H4 (cell line): ENCODE measurements around the gene SRMS. TPM values are rescaled to one million over a fixed set of nuclear protein-coding genes. Genes with fewer than 3 reads are reported as not detected.

ENCODE experiments used
- DNase-seq: peaks from one replicate; pipeline ENCODE4 v3.0.0-alpha.2; 2015; ENCODE audit warnings: low spot score
- total RNA-seq: library from RNA; depleted of rRNA; stranded (reverse); fragments of >200 nt; shearing (Covaris generic); gene quantifications from 2 replicates; pipeline ENCODE4 v1.2.3, GENCODE V29; 2014

The SRMS gene
- total RNA-seq, 1 experiment from 2014 or later, result not detected

DNA sequence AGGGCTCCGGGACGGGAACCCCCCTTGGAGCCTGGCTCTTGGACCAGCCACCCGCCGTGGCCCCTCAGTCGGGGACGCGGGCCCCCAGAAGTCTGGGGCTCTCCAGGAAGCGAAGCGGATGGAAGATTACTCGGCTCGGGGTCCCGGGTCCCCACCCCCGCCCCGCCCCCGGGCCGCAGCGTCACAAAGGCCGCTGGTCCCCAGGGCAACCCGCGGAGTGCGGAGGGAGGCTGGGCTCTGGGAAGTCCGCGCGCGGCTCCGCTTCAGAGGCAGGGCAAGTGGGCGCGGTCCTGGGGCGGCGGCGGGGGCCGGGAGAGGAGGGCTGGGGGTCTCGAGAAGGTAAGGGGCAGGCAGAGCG lies 6.4 kb upstream of the SRMS start, which contains the start of gene FNDC11:
Gene FNDC11 (plus strand): TSS at position 227 of the 358 bp plus-strand sequence. CDS start 1,505 bp downstream, outside the sequence.
- no peak for DNase-seq

DNA sequence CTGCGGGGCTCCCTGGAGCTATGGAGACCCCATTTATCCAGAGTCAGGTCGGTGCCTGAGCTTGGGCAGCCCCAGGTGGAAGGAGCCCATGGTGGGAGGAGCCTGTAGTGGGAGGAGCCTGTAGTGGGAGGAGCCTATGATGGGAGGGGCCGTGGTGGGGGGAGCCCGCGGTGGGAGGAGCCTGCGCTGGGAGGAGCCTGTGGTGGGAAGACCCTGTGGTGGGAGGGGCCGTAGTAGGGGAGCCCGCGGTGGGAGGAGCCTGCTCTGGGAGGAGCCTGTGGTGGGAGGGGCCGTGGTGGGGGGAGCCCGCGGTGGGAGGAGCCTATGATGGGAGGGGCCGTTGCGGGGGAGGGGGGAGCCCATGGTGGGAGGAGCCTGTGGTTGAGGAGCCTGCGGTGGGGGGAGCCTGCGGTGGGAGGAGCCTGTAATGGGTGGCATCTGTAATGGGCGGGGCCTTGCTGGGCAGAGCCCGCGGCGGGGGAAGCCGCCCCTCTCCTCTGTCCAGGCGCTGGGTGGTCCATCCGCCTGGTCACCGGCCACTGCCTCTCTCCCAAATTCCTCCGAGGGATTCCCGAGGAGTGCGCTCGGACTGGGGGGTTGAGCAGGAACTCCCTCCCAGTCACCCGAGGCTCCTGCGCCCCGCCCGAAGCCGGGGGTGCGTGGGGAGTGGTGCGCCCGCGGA lies 5.8 kb upstream of the SRMS start:
- no peak for DNase-seq

DNA sequence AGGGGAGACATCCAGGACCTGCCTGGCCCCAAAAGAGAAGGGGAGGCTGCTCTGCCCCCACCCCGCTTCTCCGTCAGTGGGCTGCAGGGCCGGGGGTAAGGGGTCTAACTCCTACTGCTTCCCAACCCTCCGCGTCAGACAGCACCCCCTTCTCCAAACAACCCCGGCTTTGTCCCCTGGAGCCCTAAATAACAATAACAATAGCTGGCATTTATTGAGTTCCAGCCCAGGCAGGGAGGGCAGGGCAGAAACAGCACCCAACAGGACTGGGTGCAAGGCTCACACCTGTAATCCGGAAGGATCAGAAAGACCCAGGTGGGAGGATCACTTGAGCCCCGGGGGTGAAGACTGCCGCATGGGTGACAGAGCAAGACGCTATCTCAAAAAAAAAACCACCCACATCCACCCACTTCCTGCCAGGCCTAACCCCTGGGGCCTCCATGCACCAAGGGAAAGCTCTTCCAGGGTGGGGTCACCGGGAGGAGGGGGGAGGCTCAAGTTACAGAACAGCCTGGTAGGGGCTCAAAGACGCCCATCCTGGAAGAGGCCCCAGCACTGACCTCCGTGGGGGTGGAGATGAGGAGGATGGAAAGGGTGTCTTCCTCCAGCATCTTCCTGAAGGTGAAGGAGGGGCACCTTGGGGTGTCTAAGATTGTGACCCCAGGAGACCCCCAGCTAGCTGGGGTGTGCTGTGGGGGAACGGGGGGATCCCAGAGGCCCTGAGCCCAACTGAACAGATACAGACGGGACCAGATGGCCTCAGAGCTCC lies 5.1 kb upstream of the SRMS start:
- DNase-seq, result no peak

DNA sequence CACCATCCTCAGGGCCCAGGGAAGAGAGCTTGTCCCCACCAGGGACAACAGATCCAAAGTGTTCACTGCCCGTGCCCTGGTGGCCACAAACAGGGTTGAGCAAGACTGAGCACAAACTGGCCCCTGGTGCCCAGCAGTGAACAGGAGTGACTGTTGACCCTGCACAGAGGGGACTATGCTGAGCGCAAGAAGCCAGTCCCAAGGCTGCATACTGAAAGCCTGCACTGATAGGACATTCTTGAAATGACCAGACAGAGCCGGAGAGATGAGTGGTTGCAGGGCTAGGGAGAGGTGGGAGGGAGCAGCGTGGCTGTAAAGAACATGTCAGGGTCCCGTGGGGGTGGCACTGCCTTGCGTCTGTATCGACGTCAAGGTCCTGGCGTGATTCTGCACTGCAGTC lies 3.5 kb upstream of the SRMS start:
- no peak for DNase-seq

- DNase-seq, result no peak
Observed at GRCh38 chr20:63549679-63550282, 2.2 kb upstream of the SRMS start.

GRCh38 chr20:63549019-63549418 lies 1.5 kb upstream of the SRMS start:
- DNase-seq, result no peak

GRCh38 chr20:63548542-63548941 lies 993 bp upstream of the SRMS start:
- DNase-seq, result no peak

- DNase-seq, result no peak
Observed at GRCh38 chr20:63546956-63547724, 409 bp downstream of the SRMS start.

DNA sequence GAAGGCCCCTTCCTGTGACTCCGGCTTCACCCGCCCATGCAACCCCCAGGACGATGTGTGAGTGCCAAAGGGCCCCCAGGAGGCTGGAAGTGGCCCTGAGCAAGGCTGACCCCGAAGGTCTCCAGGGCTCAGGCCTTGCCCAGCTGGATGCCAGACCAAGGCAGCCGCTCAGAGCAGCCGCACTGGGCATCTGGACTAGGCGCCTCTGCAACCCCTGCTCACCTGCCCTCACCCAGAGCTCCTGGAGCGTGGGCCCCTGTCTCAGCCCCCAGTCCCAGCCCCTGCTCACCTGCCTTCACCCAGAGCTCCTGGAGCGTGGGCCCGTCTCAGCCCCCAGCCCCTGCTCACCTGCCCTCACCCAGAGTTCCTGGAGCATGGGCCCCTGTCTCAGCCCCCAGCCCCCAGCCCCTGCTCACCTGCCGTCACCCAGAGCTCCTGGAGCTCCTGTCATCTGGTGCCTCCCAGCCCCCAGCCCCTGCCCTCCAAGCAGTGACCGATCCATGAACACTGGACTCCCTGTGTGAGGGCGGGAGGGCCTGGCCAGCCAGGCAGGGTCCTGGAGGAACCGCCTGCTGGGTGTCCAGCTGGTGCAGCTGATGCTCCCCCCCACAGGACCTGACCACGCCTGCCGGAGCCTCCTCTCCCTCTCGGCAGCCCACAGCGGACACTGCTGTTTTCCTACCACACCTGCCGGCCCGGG lies 1.1 kb downstream of the SRMS start:
- DNase-seq, result no peak

DNA sequence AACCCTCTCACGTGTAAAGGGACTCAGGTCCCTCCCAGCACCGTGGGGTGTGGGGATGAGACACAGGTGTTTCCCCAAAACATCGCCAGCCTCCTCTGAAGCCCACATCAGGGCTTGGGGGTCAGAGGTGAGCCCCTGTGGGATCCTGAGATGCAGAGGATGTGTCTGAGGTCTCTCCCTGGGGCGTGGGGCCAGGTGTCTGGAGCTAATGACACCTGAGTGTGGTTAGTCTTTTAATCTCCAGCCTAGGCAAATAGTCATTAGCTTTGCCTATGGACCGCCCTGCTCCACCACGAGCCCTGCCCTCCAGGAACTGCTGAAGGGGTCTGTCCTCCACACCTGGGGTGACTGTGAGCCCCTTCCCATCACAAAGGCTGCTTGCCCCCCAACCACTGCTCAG lies 1.7 kb downstream of the SRMS start:
- DNase-seq, result no peak

GRCh38 chr20:63544958-63545516 lies 2.5 kb downstream of the SRMS start:
- no peak for DNase-seq

DNA sequence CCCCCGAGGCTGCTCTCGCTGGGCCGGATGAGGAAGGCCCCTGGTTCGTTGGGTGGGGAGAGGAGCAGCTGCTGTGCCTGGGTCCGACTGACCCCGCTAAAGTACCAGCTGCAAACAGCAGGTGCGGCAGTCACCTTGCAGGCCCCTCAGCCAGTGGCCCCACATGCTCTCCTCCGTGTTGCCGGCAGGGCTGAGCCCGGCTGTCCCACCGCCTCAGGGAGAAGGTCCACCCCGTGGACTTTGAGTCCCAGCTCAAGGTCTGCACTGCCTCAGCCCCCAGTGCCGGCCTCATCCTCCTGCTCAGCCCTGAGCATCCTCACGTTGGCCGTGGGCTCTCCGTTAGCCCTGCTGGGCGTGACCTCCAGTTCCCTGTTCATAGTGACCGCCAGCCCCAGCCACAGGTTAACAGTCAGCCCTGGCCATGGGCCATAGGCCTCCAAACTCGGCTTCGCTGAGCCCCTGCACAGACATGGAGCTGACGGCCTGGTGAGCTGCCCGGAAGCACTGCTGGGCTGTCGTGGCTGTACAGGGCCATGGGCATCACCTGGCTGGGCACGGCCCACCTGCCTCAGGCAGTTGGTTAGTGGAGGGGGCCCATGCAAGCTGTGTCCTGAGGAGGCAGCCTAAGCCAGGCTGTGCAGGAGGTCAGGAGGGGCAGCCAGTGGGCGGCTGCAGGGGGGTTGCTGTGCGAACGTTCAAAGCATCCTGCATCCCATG lies 3.1 kb downstream of the SRMS start:
- DNase-seq, result no peak

GRCh38 chr20:63543733-63544132 lies 3.8 kb downstream of the SRMS start:
- DNase-seq, result no peak

DNA sequence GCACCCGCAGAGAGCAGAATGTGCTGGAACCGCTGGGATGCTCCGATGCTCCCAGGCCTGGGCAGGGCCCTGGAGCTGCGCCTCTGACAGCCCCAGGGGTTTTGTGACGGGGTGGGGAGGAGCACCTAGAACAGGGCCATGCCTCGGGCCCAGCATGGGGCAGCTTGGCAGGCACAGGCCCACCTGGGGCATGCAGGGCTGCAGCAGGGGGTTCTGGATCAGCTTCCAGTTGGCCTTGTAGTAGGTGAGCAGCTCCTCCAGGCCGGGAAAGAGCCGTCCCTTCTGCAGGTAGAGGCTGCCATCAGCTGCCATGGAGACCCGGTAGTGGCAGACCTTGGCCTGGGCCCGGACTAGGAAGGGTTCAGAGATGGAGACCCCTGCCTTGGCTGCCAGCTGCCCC lies 4.4 kb downstream of the SRMS start:
- no peak for DNase-seq

DNA sequence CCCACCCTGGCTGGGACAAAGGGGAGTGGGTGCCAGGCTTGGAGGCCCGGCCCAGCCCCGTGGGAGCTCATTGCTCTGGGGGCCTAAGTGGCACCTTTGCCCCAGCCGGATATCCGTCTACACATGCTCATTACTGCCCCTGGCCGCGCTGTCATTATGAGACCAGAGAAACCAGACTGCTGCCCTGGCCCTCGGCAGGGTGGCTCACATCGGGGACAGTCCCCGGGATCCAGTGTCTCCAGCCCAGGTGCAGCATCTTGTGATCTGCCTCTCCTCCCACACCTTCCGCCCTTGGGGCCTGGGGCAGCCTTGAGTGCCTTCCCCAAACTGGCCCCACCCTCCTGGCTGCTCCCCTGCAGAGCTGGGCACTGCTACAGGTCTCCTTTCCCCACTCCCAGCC lies 4.9 kb downstream of the SRMS start:
- DNase-seq, result no peak

DNA sequence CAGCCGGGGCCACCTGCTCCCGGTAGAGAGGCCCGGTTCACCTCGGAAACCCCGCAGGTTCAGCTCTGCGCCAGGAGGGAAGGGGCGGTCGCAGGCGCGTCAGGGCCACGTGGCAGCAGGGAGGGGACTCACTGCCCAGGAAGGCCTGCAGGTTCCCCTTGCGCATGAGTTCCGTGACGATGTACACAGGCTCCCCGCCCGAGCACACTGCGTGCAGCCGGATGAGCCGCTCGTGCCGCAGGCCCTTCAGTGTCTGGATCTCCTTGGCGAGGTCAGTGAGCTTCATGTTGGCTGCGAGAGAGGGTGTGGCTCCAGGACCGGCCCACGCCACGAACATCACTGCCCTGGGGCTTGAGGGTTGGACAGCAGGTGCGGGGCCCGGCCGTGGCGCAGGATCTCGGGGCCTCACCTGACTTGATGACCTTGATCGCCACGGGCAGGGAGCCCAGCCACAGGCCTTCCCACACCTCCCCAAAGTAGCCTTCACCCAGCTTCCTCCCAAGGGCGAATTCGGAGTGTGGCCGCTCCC lies 5.5 kb downstream of the SRMS start:
- no peak for DNase-seq

GRCh38 chr20:63541371-63541770 lies 6.2 kb downstream of the SRMS start:
- no peak for DNase-seq

- no peak for DNase-seq
Observed at GRCh38 chr20:63540417-63541186, 6.9 kb downstream of the SRMS start.
